SK-MEL-5 (cell line): Measurements from ENCODE around the gene DMBX1. TPM values are rescaled to one million over a fixed set of nuclear protein-coding genes. Genes with fewer than 3 reads are reported as not detected.

Source experiments
- DNase-seq: peaks from one replicate; pipeline ENCODE4 v3.0.0-alpha.2; 2016; ENCODE audit warnings: low read depth, low spot score
- in situ Hi-C: cut with HindIII; loops from 2 replicates; pipeline ENCODE4 v1.10.0; 2016; ENCODE audit warnings: low sequenced_read_pairs, high pct_unique_total_duplicates, low pct_unique_long_range_greater_than_20kb
- total RNA-seq: library from RNA; depleted of rRNA; stranded (reverse); fragments of >200 nt; shearing (Covaris generic); gene quantifications from 2 replicates; pipeline ENCODE4 v1.2.3, GENCODE V29; 2014

DMBX1 gene
- total RNA-seq, 1 experiment from 2014 or later, result 0.03 TPM

GRCh38 chr1:46513536-46513935 is 23.9 kb downstream of the DMBX1 start:
- in situ Hi-C loops, result no loop called here
- no peak for DNase-seq

- in situ Hi-C loops, result no loop called here
- no peak for DNase-seq
These were observed 25.9 kb downstream of the DMBX1 start for GRCh38 chr1:46515576-46515975.

DNA sequence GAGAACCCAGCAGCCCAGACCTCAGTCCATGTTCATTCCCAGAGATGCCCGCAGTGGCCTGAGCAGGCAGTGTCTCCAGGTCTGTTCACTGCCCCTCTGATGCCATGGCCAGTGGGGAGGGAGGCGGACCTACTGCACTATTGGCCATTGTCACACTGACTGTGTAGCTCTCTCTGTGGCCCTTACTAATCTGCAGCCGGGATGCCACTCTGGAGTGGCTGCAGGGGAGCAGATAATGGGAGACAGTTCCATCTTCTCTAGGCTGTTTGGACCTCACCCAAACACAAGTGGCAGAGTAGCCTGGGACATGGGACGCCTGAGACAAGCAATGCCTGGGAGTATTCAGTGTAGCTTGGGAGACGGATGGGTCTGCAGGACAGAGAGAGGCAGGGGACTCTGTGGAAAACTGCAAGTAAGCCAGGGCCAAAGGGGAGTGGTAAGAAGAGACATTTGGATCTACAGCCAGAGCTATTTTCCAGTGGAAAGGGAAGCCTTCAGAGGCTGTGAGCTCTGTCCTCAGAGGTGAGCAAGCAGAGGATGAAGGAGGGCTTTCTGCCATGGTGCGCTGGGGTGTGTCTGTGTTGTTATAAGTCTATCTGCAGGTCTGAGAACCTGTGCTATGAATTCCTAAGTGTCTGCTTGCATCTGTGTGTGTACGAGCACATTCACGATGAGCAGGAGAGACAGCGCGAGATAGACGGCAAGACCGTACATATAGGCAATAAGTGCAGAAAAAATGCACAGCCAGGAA is 26.7 kb downstream of the DMBX1 start:
- no peak for DNase-seq
- in situ Hi-C loops, result no loop called here

- in situ Hi-C loops, result no loop called here
- no peak for DNase-seq
These were observed 27.5 kb downstream of the DMBX1 start for GRCh38 chr1:46517010-46517600.

GRCh38 chr1:46517932-46518498 is 28.4 kb downstream of the DMBX1 start:
- in situ Hi-C loops, result no loop called here
- no peak for DNase-seq

DNA sequence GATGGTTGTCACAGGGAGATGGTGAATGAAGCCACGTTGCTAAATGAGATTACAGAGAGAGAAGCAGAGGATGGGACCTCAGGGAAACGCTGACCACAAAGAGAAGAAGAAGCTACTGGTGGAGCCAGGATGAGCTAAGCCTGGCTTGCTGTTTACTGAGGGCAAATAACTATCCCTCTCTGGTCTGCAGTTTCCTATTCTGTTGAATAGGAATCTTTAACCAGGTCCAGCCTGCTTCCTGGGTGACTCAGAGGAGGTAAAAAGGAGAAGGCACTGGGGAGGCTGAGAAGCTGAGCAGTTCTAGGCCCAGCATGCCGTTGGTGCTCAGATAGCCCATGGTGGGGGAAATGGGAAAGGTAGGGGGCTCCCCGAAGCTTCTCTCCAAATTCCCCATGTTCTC is 29.6 kb downstream of the DMBX1 start:
- no peak for DNase-seq
- in situ Hi-C loops, result no loop called here

- no peak for DNase-seq
- in situ Hi-C loops, result loop anchor here (10.0 kb wide), 1 partner anchor 45 kb away; no protein-coding TSS in a partner anchor
These were observed 30.7 kb downstream of the DMBX1 start for GRCh38 chr1:46520063-46520911.

GRCh38 chr1:46521414-46521813 is 31.8 kb downstream of the DMBX1 start:
- no peak for DNase-seq
- in situ Hi-C loops, result loop anchor here (10.0 kb wide), 1 partner anchor 47 kb away; no protein-coding TSS in a partner anchor

- in situ Hi-C loops, result loop anchor here (10.0 kb wide), 1 partner anchor 48 kb away; no protein-coding TSS in a partner anchor
- DNase-seq, result peak; percentile 64
These were observed 32.7 kb downstream of the DMBX1 start for GRCh38 chr1:46522184-46522968.

DNA sequence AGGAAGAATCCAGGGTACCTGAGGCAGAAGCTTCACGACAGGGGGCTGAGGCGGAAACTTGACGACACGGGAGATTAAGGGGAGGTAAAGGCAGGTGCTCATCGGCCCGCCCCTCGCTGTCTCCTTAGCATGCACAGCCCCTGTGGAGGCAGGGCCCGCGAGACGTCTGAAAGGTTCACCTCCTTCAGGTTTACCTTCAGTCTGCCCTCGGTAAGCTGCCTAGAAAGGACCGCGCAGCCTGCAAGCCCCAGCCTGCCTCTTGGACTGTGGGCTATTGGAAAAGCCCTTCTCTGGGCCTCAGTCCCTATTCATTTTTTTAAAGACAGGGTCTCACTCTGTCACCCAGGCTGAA is 33.3 kb downstream of the DMBX1 start:
- in situ Hi-C loops, result loop anchor here (10.0 kb wide), 1 partner anchor 48 kb away; no protein-coding TSS in a partner anchor

GRCh38 chr1:46523496-46524353 is 34.1 kb downstream of the DMBX1 start:
- in situ Hi-C loops, result loop anchor here (10.0 kb wide), 1 partner anchor 49 kb away; no protein-coding TSS in a partner anchor

More for the DNA sequence above, 33.3 kb downstream of the DMBX1 start:
- DNase-seq, result no peak

DNA sequence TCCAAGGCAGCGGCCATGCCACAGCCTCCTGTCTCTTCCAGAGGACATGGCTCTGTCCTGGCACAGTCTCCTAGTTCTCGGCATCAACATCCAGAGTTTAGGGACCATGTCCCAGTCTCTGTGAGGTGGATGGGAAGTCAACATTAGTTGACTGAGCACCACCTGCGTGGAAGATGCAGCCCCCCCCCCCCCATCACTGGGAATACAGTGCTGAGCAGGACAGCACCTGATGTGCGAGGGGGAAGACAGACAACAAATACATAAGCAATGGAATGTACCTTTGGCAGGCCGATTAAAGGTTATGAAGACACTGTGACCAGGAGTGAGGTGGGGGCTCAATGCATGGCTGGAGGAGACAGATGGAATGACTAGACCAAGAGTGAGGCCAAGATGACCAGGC is 35.2 kb downstream of the DMBX1 start:
- in situ Hi-C loops, result loop anchor here (10.0 kb wide), 1 partner anchor 50 kb away; no protein-coding TSS in a partner anchor
- DNase-seq, result no peak

More at GRCh38 chr1:46523496-46524353, 34.1 kb downstream of the DMBX1 start:
- DNase-seq, result no peak

DNA sequence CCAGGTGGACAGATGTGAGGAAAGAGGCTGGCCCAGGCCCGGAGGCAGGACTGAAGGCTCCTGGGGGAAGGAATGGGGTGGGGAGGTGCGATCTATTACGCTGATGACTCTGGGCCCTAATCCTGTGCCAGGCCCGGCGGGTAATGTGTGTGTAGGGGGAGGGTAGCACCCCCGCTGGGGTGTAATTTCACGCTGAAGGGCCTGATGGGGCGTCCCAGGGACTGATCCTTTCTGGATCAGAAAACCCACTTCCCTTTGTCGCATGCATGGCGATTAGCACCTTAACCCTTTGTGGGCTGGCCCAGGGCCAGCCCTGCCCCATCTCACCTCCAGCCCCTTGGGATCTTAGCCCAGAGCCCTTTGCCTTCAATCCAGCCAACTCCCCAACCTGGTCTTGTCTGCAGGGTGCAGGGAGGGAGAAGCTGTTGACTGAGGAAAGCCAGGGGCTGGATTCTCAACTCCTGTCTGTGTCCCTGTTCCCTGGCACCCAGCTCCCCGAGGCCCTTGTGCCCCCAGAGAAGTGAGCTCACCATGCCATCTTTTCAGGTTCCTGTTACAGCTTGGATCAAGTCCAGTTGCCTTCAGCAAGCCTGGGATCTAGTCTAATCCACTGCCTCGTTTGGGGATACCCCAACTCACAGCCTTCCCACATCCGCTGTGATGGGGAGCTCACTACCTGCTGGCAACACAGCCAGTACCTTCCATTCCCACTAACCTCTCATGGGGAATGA is 35.8 kb downstream of the DMBX1 start:
- in situ Hi-C loops, result loop anchor here (10.0 kb wide), 1 partner anchor 51 kb away; no protein-coding TSS in a partner anchor
- DNase-seq, result no peak

- in situ Hi-C loops, result loop anchor here (10.0 kb wide), 1 partner anchor 51 kb away; no protein-coding TSS in a partner anchor
- DNase-seq, result no peak
These were observed 36.5 kb downstream of the DMBX1 start for GRCh38 chr1:46526013-46526690.

DNA sequence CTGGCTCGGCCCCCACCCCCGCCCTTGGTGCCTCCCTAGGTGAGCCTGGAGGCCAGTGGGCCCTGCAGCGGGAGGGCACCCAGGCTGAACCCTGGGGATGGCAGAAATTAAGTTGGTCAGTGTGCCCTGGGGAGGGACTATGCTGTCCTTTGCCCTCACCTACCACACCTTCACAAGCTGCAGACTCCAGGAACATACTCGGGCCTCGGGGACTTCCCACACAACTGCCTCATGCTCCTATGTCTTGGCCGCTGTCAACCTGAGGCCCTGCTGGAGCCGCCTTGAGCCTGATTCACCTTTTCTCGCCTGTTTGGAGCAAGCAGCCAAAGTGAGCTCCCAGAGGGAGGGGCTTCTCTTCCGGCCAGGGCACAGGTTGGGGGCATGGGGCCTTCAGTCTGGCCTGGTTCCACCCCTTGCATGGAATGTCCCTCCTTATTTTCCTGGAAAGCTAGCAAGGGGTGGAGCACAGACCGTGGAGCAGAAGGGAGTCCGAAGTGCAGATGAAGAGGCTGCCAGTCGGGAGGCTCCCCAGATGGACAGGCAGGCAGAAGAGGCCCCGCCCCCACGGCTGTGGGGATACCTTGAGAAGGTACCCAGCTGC is 37.2 kb downstream of the DMBX1 start:
- DNase-seq, result no peak
- in situ Hi-C loops, result loop anchor here (10.0 kb wide), 1 partner anchor 52 kb away; no protein-coding TSS in a partner anchor
